HG02870 (cell line): ENCODE measurements around the gene CCDC177.

Experiments
- ATAC-seq: cut with Tn5 transposase; IDR thresholded peaks from one replicate; pipeline ENCODE4 v1.9.1; 2021; ENCODE audit warnings: mild to moderate bottlenecking, moderate library complexity; ENCODE audit not compliant: unreplicated experiment

The CCDC177 gene

GRCh38 chr14:69574263-69574953 is at the start of gene CCDC177:
TSS of gene CCDC177 (minus strand) at chr14:69574871. CDS start at chr14:69573622, 1,249 bp downstream.
- ATAC-seq: no peak

DNA sequence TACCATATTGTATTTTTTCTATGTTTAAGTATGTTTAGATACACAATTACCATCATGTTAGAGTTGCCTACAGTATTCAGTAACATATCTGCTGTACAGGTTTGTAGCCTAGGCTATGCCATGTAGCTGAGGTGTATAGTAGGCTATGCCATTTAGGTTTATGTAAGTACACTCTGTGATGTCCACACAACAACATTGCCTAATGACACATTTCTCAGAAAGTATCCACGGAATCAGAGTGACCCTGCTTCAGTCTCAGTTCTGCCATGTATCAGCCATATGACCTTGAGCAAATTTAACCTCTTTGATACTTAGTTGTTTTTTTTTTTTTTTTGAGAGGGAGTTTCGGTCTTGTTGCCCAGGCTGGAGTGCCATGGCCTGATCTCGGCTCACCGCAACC is 49.5 kb upstream of the CCDC177 start:
- ATAC-seq: no peak

GRCh38 chr14:69620981-69621380 is 46.3 kb upstream of the CCDC177 start:
- ATAC-seq: no peak

DNA sequence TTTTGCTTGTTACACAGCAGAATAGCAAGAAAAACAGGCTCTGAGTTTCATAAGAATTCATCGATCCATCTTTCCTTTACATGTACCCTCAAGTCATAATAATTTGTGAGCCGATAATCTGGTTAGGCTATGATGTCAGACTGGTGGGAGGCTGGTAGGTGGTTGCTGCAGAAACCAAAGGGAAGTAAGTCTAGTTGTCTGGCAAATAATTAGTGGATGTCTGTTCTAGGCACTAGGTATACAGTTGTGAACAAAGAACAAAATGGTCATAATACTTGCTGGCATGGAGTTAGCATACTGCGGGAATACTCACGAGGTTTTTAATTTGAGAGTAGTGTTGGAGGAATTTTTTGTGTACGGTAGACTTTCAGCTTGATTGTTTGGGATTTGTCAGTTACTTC is 45.5 kb upstream of the CCDC177 start:
- ATAC-seq: no peak

DNA sequence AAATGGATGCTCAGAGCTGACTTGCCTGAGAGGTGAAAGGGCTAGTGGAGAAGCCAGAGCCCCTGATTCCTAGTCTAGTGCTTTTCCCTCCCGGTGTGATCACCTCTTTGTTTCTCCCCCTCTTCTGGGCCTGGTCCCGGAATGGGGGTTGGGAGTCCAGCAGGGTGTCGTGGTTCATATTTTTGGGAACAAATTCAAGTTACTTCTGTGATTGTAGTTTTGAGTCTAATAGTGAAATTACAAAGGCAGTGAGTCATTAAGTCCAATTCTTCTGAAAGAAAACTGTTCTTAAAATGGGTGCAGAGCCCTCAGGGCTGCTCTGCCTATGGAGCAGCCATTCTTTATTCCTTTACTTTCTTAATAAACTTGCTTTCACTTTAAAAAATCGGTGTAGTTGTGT is 44.3 kb upstream of the CCDC177 start:
- ATAC-seq: no peak

DNA sequence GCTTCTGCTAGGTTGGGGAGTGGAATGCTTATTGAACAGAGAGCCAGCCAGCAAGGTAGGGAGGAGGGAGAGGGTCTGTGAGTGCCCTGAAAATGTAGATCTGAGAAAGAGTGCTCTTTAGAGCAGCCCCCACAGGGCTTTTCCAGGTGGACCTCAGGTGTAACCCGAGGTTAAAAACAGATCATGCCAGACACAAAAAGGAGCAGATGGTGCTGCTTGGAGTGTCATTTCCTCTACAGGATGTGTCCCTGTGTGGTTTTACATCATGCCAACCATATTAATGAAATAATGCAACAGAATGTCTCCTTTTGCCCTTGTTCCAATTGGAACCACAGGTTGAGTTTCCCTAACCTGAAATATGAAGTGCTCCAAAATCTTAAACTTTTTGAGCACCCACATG is 43.1 kb upstream of the CCDC177 start:
- ATAC-seq: no peak

GRCh38 chr14:69616408-69616773 is 41.7 kb upstream of the CCDC177 start:
- no peak for ATAC-seq

DNA sequence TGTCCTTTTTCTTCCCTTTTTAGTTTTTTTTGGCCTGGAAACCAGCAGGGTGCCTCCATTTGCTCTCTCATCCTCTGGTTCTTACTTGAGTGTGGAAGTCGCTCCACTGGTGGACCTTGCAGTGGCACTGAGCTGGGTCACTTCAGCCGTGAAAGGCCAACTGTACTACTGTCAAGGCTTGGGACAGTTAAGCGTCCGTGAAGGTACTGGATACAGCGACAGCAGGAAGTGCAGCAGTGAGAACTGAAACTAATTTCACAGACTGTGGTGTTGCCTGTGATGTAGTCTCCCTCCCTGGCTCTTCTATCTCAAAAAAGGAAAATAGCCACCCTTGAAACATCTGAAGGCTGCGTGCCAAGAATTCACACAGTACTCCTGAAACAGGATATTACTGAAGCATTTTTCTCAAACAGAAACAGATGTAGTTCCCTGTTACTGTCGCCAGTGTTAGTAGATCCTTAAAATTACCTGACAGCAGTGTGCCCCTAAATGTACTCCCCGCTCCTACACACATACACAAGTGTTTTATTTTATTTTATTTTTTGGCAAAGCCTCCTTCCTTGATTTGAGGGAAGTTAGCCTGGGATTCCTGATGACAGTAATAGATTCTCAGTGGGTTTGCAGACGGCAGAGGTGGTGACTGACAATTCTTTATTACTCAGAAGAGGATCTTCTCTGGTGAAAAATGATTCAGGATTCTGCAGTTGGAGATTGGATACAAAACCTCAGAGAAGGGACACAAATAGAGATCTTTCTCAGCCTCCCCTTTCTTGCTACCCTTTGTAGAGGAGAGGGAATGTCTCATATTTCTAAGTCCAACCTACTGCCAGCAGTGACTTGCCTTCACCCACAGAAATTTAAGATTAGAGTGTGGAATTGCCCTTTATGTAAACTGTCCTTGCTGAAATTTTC is 41.1 kb upstream of the CCDC177 start:
- ATAC-seq: peak; percentile 51

DNA sequence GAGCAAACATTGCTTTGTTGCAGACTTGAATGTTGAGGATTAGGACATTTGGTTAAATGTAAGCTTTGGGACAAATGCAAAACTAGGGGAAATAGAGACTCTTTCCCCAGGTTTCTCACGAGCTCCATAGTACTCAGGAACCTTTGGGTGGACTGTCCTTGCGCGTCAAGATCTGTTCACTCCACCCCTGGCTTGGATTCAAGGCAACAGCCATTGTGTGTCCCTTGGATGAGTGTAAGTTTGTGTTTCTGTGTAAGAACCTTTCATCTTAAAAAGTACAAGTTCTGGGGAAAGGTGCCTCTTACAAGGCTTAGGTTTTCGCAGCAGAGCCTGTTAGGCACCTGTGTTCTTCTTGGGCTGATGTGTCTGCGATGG is 40.4 kb upstream of the CCDC177 start:
- ATAC-seq: peak; percentile 1

DNA sequence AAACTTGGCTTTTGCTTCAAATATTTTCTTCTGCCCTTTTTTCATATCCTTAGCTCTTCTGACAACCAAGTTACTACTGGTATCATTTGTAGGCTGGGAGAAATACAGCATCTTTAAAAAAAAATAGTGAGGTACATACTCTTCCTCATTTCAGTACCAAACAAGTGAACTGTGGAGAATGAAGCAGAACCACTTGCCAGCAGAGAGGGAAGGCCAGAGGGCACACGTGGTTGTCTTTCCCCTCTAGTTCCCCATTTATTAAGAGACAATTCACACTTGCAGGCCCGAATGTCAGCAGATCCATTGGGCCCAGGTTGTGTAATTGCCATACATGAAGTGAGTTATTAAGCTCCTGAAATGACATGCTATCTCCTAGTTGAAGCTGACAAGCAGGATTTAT is 39.9 kb upstream of the CCDC177 start:
- ATAC-seq: no peak

GRCh38 chr14:69613312-69614073 is 38.8 kb upstream of the CCDC177 start:
- ATAC-seq: no peak

DNA sequence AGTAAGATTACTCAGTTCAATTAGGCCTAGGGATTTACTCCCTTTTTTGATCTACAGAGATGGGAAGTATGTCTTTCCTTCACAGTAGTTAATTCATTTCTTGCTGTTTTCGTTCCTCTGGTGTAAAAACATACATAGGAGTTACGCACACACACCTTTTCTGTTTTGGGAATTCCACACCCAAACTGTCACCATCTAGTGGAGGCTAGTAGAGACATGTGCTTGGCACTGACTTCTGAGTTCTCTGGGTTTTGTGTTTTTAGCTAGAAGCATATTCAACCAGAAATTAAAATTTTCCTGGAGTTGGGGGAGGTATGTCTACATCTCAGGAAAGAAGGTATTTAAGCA is 38.1 kb upstream of the CCDC177 start:
- no peak for ATAC-seq

DNA sequence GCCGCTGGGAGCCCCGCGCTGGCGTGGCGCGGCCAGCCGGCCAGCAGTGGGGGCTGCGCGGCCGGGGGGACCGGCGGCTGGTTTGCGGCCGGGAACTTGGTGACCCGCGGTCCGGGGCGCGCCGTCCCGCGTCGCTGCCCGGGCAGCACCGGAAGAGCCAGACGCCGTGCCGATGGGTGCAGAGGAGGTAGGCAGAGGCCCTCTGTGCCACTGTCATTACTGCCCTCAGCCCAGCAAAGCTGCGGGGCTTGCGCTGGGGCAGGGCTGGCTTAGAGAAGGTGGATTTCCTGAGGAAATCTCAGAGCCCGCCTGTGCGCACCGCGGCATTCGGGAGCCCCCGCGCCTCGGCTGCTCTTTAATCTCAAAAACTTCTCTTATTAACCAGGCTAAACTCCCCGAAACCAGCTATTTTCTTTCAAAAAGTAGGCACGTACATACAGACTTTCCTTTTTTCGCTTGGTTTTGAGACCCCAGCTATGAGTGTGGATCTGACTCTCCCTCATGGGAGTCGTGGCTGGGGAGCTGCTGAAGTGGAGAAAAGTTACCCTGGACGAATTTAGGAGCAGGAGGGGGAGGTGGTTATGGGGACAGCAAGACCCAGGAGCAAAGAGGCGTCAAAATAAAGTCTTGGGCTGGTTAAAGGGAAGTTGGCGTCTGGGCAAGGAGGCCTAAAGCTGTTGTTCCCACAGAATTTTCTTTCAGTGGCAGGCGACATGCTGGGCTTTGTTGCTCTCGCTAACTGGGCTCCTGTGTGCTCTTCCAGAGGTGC is 37.5 kb upstream of the CCDC177 start:
- no peak for ATAC-seq

DNA sequence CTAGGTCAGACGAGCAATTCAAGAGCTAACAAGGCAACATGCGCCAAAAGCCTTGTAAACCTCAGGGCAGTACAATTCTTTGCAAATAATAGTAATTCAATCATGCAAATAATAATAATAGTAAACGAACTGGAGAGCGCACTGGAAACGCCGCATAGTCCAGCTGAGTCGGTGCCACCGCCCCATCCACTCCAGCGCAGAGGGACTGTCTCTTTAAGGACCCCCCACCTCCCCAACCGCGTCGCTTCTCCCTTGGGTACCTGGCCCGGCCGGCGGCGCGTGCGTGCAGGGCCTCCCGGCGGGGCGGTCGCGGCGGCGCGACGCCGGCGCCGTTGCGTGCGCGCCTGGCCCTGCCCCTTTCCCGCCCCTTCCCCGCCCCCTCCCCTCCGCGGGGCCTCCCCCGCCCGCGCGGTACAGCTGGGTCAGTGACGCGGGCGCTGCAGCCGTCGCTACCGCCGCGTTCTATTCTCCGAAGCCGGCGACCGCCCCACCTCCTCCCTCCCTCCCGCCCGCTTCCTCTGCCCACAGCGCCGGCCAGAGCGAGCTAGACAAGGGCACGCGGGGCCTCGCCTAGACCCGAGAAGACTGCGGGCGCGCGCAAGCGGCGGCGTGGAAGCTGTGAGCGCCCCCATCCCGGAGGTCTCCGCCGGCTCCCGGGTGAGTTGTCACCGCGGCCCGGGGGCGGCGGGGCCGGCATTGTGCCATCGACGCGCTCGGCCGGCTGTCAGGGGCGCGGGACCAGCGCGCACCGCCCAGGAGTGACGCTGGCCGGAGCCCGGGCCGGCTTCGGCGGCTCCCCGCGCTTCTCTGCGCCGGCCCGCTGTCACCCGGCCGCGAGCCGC is 36.7 kb upstream of the CCDC177 start, which contains the start of gene SUSD6:
Gene SUSD6, plus strand, starts transcription at position 425 of the 842 bp plus-strand sequence. CDS start 46,997 bp downstream, outside the sequence.
- peak; percentile 43 for ATAC-seq

DNA sequence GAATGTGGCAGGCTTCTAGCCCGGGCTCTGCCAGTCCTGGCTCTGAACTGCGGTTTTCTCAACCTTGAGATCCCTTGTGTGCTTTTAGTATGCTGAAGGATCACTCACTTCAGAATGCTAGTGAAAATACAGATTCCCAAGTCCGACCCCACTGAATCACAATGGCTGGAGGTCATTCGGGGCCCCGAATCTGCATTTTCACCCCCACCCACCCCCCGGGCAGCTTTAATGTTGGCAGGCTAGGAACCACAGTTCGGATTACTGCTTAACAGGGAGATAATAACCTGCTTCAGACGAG is 36.2 kb upstream of the CCDC177 start:
- no peak for ATAC-seq

DNA sequence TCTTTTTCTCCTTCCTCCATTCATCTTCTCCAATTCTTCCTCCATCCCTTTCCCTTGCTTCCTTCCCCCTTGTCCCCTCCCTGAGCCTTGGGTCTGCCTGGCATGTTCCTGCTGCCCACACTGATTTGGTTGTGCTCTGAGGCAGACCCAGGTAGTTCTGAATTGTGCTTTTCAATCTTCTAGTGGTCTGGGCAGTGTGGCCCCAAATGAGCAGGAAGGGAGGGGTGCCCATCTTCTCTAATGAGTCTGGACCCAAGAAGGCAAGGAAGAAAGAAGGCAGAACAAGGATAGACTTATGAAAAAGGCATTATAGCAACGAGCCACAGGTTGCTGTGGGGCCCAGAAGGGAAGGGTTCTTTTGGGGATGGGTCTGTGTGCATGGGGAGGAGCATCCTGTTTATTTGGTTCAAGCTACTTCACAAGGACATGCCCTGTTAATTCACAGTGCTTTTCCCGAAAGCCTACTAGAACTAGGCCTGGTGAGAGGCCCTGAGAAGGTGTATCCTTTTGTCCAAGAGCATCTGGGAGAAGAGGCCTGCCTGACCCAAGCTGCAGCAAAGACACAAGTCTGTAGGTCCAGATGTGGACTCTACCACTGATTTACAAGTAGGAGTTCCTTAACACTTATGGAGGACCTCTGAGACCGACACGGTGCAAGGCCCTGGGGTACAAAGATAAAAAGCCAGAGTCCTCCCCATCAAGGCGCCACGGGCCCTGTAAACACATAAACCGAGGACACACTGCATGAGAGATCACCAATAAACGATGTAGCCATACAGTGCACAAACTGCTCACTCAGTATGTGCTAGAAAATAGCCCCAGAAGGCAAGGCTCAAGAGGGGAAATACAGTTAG is 35.6 kb upstream of the CCDC177 start:
- ATAC-seq: no peak

GRCh38 chr14:69606258-69607184 is 31.9 kb upstream of the CCDC177 start:
- no peak for ATAC-seq

DNA sequence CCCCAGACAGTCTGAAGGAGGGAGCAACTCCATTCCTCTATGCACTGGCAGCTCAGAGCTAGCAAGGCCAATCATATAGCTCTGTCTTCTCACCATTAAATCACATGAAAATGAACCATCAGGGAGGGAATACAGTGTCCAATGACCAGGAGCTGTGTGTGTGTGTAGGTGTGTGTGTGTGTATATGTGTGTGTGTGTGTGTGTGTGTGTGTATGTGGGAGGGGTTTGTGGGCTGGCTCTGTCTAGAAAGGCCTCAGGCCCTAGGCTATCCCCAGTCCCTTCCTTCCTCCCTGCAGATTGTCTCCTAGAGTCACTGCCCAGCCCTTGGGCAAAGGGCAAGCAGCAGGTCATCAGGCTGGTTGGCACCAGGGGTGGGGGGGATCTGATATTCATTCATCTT is 31.1 kb upstream of the CCDC177 start:
- ATAC-seq: no peak
